ENCODE data around the gene LDLRAD4.
"Not testable (repeated sequence)": the region's sequence is repeated elsewhere in the genome, so short reads cannot be mapped to it uniquely, and the experiment has no call there.

DNA sequence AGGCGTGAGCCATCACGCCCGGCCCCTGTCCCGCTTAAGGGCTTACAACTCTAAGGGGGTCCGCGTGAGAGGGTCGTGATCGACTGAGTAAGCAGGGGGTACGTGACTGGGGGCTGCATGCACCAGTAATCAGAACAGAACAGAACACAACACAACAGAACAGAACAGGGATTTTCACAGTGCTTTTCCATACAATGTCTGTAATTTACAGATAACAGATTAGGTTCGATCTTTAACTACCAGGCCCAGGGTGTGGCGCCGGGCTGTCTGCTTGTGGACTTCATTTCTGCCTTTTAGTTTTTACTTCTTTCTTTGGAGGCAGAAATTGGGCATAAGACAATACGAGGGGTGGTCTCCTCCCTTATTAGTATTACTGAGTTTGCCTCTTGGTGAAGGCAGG, 458.8 kb downstream of the LDLRAD4 start:
- TF ChIP-seq, protein P1, sequence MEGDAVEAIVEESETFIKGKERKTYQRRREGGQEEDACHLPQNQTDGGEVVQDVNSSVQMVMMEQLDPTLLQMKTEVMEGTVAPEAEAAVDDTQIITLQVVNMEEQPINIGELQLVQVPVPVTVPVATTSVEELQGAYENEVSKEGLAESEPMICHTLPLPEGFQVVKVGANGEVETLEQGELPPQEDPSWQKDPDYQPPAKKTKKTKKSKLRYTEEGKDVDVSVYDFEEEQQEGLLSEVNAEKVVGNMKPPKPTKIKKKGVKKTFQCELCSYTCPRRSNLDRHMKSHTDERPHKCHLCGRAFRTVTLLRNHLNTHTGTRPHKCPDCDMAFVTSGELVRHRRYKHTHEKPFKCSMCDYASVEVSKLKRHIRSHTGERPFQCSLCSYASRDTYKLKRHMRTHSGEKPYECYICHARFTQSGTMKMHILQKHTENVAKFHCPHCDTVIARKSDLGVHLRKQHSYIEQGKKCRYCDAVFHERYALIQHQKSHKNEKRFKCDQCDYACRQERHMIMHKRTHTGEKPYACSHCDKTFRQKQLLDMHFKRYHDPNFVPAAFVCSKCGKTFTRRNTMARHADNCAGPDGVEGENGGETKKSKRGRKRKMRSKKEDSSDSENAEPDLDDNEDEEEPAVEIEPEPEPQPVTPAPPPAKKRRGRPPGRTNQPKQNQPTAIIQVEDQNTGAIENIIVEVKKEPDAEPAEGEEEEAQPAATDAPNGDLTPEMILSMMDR (IDR thresholded peaks at IDR 0.05) = not testable (repeated sequence)
- not testable (repeated sequence) for TF ChIP-seq POLR2AphosphoS5, EP300, POLR2A (IDR thresholded peaks at IDR 0.05)

Measured in upper lobe of left lung (tissue), 4 donors.